ENCODE measurements around the gene COG6.

DNA sequence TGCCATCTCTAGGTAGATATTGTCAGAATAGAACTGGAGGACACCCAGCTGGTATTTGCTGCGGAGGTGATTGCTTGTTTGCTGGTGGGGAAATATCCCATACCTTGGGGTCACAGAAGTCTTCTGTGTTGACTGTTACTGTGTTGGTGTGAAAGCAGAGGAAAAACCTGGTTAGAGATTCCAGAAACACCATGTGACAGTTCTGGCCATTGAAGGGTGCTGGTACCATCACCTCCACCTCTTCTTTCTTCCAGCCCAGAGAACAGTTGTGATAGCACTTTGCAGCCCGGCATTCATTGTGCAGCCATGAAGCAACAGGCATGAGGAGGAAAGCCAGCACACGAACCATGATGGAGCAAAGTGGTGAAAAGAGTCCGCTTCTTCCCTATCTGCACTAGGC is 47.6 kb upstream of the COG6 start:
- TF ChIP-seq EP300 (IDR thresholded peaks at IDR 0.05; ENCODE audit: low read depth) (no peak), POLR2A (IDR thresholded peaks at IDR 0.05) (no peak)
- TF ChIP-seq, protein P1, sequence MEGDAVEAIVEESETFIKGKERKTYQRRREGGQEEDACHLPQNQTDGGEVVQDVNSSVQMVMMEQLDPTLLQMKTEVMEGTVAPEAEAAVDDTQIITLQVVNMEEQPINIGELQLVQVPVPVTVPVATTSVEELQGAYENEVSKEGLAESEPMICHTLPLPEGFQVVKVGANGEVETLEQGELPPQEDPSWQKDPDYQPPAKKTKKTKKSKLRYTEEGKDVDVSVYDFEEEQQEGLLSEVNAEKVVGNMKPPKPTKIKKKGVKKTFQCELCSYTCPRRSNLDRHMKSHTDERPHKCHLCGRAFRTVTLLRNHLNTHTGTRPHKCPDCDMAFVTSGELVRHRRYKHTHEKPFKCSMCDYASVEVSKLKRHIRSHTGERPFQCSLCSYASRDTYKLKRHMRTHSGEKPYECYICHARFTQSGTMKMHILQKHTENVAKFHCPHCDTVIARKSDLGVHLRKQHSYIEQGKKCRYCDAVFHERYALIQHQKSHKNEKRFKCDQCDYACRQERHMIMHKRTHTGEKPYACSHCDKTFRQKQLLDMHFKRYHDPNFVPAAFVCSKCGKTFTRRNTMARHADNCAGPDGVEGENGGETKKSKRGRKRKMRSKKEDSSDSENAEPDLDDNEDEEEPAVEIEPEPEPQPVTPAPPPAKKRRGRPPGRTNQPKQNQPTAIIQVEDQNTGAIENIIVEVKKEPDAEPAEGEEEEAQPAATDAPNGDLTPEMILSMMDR (IDR thresholded peaks at IDR 0.05): no peak
